Activated naive CD4-positive, alpha-beta T cell (primary cell): ENCODE measurements around the gene PCDH9.
"Not testable (repeated sequence)": the region's sequence is repeated elsewhere in the genome, so short reads cannot be mapped to it uniquely, and the experiment has no call there.

ENCODE experiments used
- DNase-seq, 4 experiments: peaks; one replicate each; lab custom pipeline; 2025; lab: John Stamatoyannopoulos, UW

PCDH9 gene

DNA sequence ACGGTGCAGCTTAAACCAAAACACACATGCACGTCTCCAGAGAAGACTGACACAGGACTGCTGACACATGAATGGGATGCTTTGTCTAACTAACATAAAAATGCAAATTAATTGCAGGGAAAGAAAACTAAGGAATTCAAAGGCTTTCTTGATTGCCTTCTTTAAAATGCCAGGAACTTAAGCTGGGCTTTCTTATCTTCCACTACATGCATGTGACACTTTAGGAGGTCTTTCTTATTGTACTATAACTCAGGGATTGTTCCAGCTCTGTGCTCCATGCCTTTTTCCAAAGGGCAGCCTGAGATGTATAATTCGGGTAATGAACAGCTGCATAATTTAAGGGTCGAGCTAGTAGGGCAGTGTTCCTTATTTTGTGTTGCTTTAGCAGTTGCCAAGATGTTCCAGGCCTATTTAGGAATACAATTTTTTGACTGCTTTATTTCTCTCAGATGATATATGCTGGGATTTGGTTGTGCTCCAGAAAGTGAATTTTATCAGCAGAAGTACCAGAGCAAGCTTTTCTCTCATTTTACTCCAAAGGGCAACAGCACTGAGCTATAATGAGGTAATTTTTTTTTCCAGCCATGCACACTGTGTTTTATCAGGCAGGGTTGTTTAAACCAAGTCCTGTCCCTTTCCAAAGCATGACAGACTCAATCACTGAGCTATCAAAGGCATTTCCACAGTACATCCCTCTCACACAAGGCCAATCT, 885.2 kb downstream of the PCDH9 start:
- DNase-seq = no peak

DNA sequence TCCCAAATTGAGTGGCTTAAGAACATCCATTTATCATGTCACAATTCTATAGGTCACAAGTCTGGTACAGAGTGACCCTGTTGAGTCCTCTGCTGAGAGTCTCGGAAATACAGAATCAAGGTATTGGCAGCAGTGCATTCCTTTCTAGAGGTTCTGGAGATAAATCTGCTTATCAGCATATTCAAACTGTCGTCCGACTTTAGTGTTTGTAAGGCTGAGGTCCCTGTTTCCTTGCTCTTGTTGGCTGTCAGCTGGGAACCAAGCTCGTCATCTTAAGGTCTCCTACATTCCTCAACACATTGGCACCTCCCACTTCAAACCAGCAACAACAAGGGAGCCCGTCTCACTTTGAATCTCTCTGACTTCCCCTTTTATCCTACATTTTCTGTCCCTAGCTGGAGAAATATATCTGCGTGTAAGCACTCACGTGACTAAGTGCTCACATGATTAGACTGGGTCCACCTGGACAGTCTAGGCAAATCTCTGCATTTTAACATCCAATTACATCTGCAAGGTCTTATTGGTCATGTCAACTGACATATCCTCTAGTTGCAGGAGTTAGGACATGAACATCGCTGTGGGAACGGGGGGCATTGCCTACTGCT, 886.8 kb downstream of the PCDH9 start:
- DNase-seq = no peak

DNA sequence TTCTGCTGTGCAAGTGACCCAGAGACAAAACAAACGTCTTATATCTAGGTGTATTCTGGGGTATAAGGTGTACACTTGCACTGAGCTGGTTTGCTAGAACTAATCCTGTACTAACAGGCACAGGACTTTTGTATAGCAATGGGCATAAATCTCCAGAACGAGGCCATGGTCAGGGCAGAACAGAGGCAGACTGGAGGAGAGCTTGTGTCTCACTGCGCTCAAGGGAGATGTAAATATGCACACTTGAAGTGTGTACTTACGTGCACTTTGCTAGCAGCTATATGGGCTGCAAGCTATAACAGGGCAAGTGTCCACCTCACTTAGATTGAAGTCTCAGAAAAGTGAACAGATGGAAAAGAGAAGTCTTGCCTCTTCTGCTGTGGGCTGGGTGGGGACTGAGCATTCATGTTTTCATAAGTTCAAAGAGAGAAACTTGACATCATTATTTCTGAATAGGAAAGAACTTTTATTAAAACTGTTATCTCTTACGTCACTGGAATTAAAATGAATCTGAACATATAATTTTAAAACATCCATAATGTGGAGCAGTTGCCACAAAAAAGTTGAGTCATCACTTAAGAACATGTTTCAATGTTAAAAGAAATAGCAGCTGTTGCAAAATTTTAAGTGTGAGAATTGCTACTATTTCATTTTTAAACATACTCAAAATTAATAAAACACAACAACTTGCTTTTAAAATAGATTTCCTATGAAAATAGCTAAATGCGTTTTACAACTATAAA, 888.3 kb downstream of the PCDH9 start:
- DNase-seq = no peak

DNA sequence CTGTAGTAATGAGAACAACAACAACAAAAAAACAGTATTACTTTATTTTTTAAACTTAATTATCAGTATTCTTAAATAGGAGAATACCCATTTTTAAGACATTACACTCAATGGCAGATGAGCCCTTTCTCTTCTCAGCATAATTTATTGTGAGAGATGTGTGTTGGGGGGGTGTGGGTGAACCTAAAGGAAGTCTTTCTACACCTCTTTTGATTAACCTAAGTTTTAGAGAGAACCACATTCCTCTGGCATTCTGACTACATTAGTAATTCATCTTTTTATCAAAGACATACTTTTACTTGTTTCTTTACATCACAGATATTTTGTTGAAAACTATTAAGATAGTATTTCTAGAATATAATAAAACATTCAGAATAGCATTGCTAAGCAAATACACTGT, 890.9 kb downstream of the PCDH9 start:
- no peak for DNase-seq

DNA sequence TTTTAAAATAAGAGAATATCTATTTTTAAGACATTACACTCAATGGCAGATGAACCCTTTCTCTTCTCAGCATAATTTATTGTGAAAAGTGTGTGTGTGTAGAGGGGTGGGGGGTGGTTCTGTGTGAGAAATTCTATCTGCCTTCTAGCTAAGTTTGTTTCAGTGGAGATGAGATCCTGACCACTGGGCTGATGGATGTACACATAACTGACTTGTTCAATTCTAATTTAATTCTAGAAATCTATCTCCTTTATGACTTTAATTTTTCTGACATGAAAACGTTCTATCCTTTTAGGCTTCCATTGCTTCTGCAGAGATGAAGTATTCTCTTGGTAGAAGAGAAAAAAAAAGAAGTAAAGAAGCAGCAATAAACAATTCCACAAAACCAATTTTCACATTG, 891.6 kb downstream of the PCDH9 start:
- DNase-seq = no peak

DNA sequence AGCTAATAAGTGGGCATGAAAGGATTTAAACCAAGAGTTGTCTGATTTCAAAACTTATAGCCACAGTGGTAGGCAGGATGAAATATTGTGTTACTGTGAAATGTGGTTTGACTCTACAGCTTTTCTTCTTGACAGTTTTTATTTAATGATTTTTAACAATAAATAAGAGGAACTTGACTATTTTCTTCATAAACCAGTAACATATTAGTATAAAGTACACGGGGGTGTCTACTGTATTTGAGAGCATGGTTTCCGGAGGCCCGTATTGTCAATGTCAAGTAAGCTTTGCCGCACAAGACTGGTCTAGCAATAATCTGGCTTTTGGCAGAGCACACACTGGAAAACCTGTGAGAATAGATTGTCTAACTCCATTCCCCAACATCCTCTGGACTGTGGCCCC, 894.5 kb downstream of the PCDH9 start:
- no peak for DNase-seq

DNA sequence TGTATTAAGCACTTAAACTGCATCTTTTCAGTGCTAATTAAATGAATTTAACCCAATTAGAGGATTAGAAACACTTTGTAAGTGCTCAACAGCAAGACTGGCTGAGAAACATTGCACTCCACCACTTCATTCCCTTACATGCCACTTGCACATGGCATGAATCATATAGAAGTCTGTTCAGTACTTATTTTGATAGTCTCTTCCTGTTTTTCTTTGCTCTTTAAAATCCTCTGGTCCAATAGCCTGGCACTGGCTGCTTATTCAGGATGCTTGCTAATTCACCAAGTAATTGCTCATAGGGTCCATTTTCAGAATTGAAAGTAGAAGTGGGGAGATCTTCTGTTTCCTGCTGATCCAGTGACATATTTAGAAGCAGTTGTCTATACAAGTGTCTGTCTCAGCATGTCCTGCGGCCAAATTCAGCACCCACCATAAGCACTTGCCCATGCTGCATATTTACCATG, 900.1 kb downstream of the PCDH9 start:
- DNase-seq = no peak

DNA sequence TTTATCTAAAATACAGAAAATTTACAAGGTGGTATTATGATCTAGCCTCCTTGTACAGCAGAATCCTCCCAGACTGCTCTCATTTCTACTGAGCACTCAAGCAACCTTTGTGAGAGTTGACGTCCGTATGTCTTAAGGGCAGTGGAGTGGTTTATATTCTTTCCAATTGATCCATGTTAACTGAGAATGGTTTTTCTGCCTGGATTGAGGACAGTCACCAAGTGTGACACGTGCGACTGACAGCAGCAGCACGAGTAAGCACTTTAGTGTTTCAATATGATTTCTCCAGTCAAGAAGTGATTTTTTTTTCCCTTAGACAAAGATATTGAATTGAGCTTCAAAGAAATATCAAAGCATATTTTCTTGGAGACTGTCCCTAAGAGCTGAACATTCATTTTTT, 901.7 kb downstream of the PCDH9 start:
- DNase-seq = no peak

DNA sequence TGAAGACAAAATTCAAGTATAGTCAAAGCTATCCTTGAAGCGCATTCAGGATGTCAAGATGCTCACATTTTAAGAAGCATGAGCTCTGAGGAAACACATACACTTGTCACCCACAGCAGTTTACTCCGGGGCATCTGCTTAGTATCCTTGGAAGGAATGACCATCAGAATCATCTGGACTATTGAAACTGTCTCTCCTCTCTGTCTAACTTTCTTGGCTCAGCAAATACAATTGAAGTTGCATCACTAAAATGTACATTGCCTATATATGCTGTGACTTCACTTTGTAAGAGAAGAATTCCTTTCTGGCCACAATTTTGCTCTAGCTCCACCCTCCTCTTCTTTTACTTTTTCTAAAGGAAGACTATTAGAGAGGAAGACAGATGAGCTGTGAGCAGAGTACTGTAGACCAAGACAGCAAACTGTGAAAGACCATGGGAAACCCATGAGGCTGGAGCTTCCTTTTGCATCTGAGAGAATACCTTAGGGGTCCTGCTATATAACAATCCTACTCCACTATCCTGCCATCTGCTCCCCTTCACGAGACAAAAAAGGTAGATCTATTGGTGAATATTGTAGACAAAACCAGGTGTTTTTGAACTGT, 906.3 kb downstream of the PCDH9 start:
- no peak for DNase-seq

DNA sequence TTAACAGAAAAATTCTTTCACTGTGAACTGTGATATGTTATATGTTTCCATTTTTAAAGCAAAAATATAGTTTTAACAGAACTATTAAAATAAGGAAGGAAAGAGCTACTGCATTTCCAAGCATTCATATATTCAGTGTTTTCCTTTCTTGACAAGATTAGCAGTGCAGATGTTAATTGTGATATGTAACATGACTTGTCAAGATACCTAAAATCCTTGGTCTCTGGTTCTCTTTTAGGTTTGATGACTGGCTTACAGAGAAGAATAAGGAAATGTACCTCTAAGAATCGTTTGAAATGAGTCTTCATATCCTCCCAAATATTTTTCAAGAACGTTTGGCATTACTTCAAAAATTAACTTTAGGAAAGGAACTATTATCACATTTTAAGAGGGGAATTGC, 907.2 kb downstream of the PCDH9 start:
- no peak for DNase-seq

DNA sequence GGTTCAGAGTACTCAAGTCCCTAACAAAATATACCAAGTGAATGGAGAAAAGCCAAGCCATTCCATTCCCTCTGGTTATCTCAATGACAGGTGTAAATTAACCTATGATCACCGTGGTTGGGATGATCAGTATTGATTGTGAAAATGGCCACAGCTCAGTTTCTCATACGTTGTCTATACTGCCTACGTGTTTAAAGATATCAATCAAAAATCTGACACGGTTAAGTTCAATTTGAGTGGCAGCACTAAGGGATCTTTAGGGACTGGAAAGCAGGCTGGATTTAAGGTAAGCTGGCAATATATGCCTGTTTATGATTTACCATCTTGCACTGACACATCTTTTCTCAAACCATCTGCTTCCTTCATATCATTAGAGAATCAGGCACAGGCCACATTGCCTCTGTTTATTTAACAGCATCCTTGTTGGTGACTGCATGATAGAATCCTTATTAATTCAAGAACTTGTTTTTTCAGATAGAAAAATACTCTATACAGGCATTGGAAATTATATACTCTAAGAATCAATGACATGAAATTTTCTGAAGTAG, 907.9 kb downstream of the PCDH9 start:
- DNase-seq = no peak

DNA sequence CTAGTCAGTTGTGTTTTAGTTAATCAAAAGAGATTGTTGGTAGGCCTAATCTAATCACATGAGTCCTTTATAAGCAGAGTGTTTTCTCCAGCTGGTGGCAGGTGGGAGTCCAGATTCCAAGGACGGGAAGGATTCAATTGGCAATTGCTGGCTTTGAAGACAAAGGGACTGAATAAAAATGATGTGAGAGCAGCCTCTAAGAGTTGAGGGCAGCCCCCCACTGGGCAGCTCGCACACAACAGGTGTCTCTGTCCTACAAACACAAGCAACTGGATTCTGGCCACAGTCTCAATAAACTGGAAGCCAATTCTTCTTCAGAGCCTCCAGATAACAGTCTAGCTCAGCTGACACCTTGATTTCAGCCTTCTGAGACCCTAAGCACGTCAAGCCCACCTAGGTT, 915.2 kb downstream of the PCDH9 start:
- no peak for DNase-seq

DNA sequence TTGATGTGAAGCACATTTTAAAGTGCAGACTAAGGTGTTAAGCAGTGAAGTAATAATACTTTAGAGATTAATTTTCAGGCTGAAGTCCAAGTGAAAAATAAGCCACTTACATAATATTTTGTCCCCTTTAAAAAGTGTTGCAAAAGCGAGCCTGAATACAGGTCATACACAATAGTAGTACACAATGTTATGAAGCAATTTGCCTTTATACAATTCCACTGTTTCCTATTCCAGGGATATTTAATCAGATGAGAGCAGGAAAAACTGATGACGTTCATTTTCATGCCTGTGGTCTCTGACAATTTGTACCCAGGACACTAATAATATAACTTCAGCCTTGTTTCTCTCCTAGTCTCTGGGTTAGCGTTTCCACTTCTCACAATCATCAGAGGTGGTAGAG, 916.7 kb downstream of the PCDH9 start:
- no peak for DNase-seq

DNA sequence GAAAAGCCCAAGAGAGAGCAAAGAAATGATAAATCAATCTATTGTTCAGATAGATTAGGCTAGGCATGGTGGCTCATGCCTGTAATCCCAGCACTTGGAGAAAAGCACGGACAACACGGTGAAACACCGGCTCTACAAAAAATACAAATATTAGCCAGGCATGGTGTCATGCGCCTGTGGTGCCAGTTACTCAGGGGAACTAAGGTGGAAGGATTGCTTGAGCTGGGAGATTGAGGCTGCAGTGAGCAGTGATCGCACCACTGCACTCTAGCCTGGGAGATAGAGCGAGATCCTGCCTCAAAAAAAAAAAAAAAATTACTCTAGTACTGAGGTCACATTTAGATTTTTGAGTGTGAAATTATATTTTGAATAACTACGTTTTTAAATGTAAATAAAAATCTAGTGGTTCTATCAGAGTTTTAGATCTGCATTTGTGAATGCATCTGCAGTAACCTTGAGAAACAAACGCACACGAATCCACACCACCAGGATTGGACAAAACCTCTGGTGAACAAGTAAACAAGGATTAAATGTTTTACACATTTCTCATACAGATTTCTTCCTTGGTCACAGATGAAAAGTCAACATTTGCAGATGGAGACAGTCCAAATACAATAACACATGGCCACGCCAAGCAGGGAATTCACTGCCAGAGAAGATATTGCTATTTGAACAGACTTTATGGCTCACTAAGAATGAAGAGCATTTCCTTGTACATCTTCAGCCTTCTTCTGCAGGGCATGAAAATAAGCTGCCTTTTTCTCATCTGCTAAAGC, 917.6 kb downstream of the PCDH9 start:
- DNase-seq = no peak

DNA sequence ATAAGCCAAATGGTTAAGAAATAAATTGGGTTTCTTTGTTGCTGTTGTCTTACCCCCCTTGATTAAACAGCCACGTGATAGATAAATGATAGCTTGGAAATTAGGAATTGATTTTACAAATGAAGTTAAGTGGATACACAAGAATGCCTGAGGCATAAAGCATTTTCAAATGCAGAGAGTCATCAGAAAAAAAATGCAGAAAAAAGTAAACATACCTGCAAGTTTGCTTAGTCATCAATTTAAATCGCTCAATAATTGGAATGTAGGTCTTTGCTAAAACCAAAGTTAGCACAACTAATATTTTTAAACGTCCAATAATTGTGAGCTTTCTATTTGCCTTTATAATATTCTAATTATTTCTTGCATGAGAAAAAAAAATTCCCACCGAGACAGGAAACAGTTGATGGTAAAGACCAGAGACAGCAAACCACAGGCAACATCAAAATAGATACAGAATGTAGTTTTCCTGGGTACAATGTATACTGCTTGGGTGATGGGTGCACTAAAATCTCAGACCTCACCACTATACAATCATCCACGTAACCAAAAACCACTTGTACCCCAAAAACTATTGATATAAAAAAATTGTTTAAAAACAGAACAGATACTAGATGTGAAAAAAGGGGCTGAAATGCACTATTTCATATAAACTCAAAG, 924.0 kb downstream of the PCDH9 start:
- no peak for DNase-seq

DNA sequence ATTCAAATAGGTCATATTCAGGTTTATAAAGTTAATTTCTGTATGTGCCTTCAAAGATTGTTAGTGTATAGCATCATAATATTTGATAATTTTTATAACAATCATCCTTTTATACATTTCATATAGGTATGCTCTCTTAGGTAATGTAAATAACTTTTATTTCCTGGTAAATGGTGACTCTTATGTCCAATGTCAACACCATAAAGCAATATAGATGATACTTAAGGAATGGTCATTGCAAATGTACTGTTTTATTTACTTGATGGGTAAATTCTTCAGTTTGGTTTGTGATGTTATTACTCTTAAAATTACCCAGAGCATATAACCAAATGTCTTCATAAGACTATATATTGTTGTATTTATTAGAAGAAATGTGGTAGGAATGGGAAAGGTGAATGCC, 928.7 kb downstream of the PCDH9 start:
- no peak for DNase-seq

DNA sequence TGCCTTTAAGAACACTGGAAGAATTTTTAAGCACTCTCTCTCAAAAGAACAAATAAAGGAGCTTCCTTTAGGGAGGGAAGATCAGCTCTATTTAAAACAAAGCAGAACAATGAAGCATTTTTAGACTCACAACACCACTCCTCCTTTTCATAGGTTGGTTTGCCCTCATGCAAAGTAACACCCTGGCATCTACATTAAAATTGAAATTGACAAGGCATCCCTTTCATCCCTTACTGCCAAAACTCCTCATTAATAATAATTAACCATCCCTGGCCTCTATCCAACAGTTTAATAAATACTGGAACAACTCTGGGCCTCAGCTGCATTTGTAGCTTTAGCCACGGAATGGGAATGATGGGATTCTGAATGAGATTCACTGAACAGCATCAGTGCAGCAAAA, 929.1 kb downstream of the PCDH9 start:
- no peak for DNase-seq

DNA sequence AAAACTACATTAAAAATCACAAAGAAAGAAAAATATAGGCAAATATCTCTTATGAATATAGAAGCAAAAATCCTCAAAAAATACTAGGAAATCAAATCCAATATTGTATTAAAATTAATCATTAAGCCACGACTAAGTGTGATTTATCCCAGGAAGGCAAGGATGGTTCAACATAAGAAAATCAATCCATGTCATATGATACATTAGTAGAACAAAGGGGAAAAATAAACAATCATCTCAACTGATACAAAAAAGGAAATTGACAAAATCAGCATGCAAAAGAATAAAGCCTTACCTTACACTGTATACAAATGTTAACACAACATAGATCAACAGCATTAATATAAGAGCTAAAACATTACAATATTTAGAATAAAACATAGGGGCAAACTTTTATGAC, 933.3 kb downstream of the PCDH9 start:
- no peak for DNase-seq

DNA sequence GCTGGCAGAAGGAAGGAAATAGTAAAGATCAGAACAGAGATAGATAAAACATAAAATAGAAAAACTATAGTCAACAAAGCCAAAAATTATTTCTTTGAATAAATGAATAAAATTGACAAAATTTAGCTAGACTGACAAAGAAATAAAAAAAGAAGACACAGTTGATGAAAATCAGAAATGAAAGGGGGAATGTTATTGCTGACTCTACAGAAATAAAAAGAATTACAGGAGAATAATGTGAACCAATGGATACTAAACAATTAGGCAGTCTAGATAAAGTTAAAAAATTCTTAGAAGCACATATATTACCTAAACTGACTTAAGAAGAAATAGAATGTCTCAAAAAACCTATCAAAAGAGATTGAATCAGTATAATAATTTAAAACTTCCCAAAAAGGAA, 933.8 kb downstream of the PCDH9 start:
- DNase-seq = no peak

DNA sequence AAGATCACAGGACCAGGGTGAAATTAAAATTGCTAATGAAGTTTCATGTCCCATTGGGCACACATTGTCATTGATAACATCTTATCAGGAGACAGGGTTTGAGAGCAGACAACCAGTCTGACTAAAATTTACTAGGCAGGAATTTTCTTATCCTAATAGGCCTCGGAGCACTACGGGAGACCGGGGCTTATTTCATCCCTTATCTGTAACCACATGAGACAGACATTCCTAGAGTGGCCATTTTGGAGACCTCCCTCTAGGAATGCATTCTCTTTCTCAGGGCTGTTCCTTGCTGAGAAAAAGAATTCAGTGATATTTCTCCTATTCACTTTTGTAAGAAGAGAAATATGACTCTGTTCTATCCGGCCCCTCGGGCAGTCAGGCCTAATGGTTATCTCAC, 943.3 kb downstream of the PCDH9 start:
- not testable (repeated sequence) for DNase-seq

DNA sequence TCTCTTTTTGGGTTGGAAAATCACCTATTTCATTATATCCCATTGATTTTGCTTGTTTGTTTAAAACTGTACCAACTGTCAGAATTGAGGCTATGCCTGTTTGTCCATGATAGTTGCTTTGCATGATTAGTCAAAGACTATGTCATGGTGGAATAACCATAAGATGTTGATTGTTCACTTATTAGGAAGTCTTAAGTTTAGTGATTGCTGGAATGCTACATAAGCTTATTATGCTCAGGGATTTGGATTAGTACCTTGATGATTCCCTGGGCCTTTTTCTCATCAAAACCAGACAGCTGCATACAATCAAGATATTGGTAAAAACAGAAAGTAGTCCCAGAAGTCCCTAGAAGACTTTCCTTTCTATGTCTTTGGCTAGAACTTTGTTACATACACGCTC, 954.7 kb downstream of the PCDH9 start:
- DNase-seq = no peak
